Measurements from ENCODE around the gene ACTRT2. TPM values are rescaled to one million over a fixed set of nuclear protein-coding genes. Genes with fewer than 3 reads are reported as not detected.
A peak's percentile ranks its signal among the peaks of the same experiment; 100 is the strongest.

The ACTRT2 gene
- total RNA-seq, 1 experiment from 2014 or later: not detected

- POLR2A ChIA-PET: interaction anchor here (0.6 kb wide), 1 partner anchor 172 kb away, joined by 7 read pairs; no protein-coding TSS in a partner anchor
- CTCF ChIA-PET: no interaction called here
- DNase-seq: peak; percentile 51 to 64
- H3K4me1 Mint-ChIP-seq (ENCODE audit: low read depth, unreplicated experiment): no peaks in the 10 kb centered on the region
- Histone ChIP-seq H3K36me3 (ENCODE audit: control insufficient read depth, insufficient read depth, low read length) (no peaks in the 10 kb centered on the region), H3K27me3 (replicated peaks; ENCODE audit: control insufficient read depth, insufficient read depth, low read length) (no peaks in the 10 kb centered on the region), H3K4me1 (no peaks in the 10 kb centered on the region), H3K4me3 (ENCODE audit: low read depth, low read length) (peak within 1 kb of the TSS; percentile 48), H3K9me3 (no peaks in the 10 kb centered on the region)
- intact Hi-C loops (cut with micrococcal nuclease; ENCODE audit: unreplicated experiment): loop anchor here (2.0 kb wide), 2 partner anchors 252 to 356 kb away; no protein-coding TSS in a partner anchor
- H3K27me3 Mint-ChIP-seq (ENCODE audit: insufficient read depth, unreplicated experiment): no peaks in the 10 kb centered on the region
- no TSS peak for BruUV-seq (replicated peaks)
- peak within 1 kb of the TSS; percentile 86 for H3K4me3 Mint-ChIP-seq (ENCODE audit: unreplicated experiment)
- no peak for TF ChIP-seq CTCF (IDR thresholded peaks at IDR 0.05; ENCODE audit: insufficient read depth in 1 of 2, low read depth in 1 of 2, low read length in 1 of 2, severe bottlenecking in 1 of 2, unreplicated experiment in 1 of 2)
- H3K36me3 Mint-ChIP-seq (ENCODE audit: insufficient read depth, unreplicated experiment): no peaks in the 10 kb centered on the region
- no peak within 1 kb of the TSS for H3K27ac Mint-ChIP-seq (ENCODE audit: unreplicated experiment)
- H3K9me3 Mint-ChIP-seq (ENCODE audit: unreplicated experiment): no peaks in the 10 kb centered on the region
These were observed 47.5 kb downstream of the ACTRT2 start, which contains the start of gene PRDM16 for GRCh38 chr1:3068564-3069431. PRDM16 (plus strand) TSS chr1:3069203; CDS start chr1:3069260, 57 bp downstream.

GRCh38 chr1:3069491-3070308, 48.4 kb downstream of the ACTRT2 start:
- H3K4me3 ChIP-seq (ENCODE audit: low read depth, low read length): peak overlapping the region; percentile 48
- POLR2A ChIA-PET: no interaction called here
- Mint-ChIP-seq H3K27ac (ENCODE audit: unreplicated experiment) (no peak overlapping the region), H3K9me3 (ENCODE audit: unreplicated experiment) (no peaks in the 10 kb centered on the region), H3K4me3 (ENCODE audit: unreplicated experiment) (peak overlapping the region; percentile 86), H3K4me1 (ENCODE audit: low read depth, unreplicated experiment) (no peaks in the 10 kb centered on the region), H3K27me3 (ENCODE audit: insufficient read depth, unreplicated experiment) (no peaks in the 10 kb centered on the region), H3K36me3 (ENCODE audit: insufficient read depth, unreplicated experiment) (no peaks in the 10 kb centered on the region)
- CTCF ChIA-PET: interaction anchor here (0.6 kb wide), 1 partner anchor 251 kb away, joined by 3 read pairs; no protein-coding TSS in a partner anchor
- TF ChIP-seq CTCF (IDR thresholded peaks at IDR 0.05; ENCODE audit: insufficient read depth in 1 of 2, low read depth in 1 of 2, low read length in 1 of 2, severe bottlenecking in 1 of 2, unreplicated experiment in 1 of 2): peak; percentile 28 to 40
- H3K9me3 ChIP-seq: no peaks in the 10 kb centered on the region
- no peaks in the 10 kb centered on the region for H3K4me1 ChIP-seq
- no peaks in the 10 kb centered on the region for H3K36me3 ChIP-seq (ENCODE audit: control insufficient read depth, insufficient read depth, low read length)
- intact Hi-C loops (cut with micrococcal nuclease; ENCODE audit: unreplicated experiment): loop anchor here (2.0 kb wide), 2 partner anchors 251 to 355 kb away; no protein-coding TSS in a partner anchor
- BruUV-seq (replicated peaks): no TSS peak
- peak in 1 of 2 experiments; percentile 68 for DNase-seq
- no peaks in the 10 kb centered on the region for H3K27me3 ChIP-seq (replicated peaks; ENCODE audit: control insufficient read depth, insufficient read depth, low read length)

GRCh38 chr1:3070309-3070643, 49.0 kb downstream of the ACTRT2 start:
- Mint-ChIP-seq H3K36me3 (ENCODE audit: insufficient read depth, unreplicated experiment) (no peaks in the 10 kb centered on the region), H3K9me3 (ENCODE audit: unreplicated experiment) (no peaks in the 10 kb centered on the region), H3K27ac (ENCODE audit: unreplicated experiment) (no peak overlapping the region), H3K4me1 (ENCODE audit: low read depth, unreplicated experiment) (no peaks in the 10 kb centered on the region), H3K27me3 (ENCODE audit: insufficient read depth, unreplicated experiment) (no peaks in the 10 kb centered on the region), H3K4me3 (ENCODE audit: unreplicated experiment) (no peak overlapping the region)
- H3K27me3 ChIP-seq (replicated peaks; ENCODE audit: control insufficient read depth, insufficient read depth, low read length): no peaks in the 10 kb centered on the region
- BruUV-seq (replicated peaks): no TSS peak
- ChIA-PET POLR2A (no interaction called here), CTCF (interaction anchor here (0.6 to 0.7 kb wide), 2 partner anchors 249 to 250 kb away, joined by 3 read pairs; no protein-coding TSS in a partner anchor)
- no peak for DNase-seq
- peak overlapping the region; percentile 48; the same call in 1 of the 2 replicates for H3K4me3 ChIP-seq (ENCODE audit: low read depth, low read length)
- TF ChIP-seq CTCF (IDR thresholded peaks at IDR 0.05; ENCODE audit: insufficient read depth in 1 of 2, low read depth in 1 of 2, low read length in 1 of 2, severe bottlenecking in 1 of 2, unreplicated experiment in 1 of 2): no peak
- H3K4me1 ChIP-seq: no peaks in the 10 kb centered on the region
- H3K9me3 ChIP-seq: no peaks in the 10 kb centered on the region
- no peaks in the 10 kb centered on the region for H3K36me3 ChIP-seq (ENCODE audit: control insufficient read depth, insufficient read depth, low read length)
- intact Hi-C loops (cut with micrococcal nuclease; ENCODE audit: unreplicated experiment): no loop called here
